Activated T-helper 2 cell treated with anti-CD3 and anti-CD28 coated beads, Interferon-gamma antibody, Interleukin-2, Interleukin-4, amounts not matched to agents 10 μg/mL and 5 μg/mL and 100 μg/mL, durations not matched to agents 14 hours and 24 hours and 36 hours (primary cell): ENCODE results near the gene PPP1R14B. TPM values are rescaled to one million over a fixed set of nuclear protein-coding genes. Genes with fewer than 3 reads are reported as not detected.
"Not testable (repeated sequence)": the region's sequence is repeated elsewhere in the genome, so short reads cannot be mapped to it uniquely, and the experiment has no call there.

Experiments
- DNase-seq: peaks from one replicate; pipeline ENCODE4 v3.0.0; 2021; ENCODE audit warnings: low spot score
- H3K27ac Mint-ChIP-seq: one replicate; pipeline ENCODE4 v1.8.0; 2021; ENCODE audit warnings: mixed read lengths
- H3K27me3 Mint-ChIP-seq: one replicate; pipeline ENCODE4 v1.8.0; 2021; ENCODE audit warnings: low read depth, mixed read lengths
- H3K36me3 Mint-ChIP-seq: one replicate; pipeline ENCODE4 v1.8.0; 2021; ENCODE audit warnings: low read depth, mixed read lengths
- H3K4me1 Mint-ChIP-seq: one replicate; pipeline ENCODE4 v1.8.0; 2021; ENCODE audit warnings: low read depth, mixed read lengths
- H3K4me3 Mint-ChIP-seq: one replicate; pipeline ENCODE4 v1.8.0; 2021; ENCODE audit warnings: low read depth, mild to moderate bottlenecking, moderate library complexity, mixed read lengths
- H3K9me3 Mint-ChIP-seq: one replicate; pipeline ENCODE4 v1.8.0; 2021; ENCODE audit warnings: mixed read lengths
- intact Hi-C: fragments of 100-400 bp; cut with micrococcal nuclease; formaldehyde crosslinking; loops from one replicate; pipeline ENCODE4 v1.15.1; 2023
- total RNA-seq: library from RNA; stranded (reverse); gene quantifications from 2 replicates; pipeline ENCODE4 v1.2.3, GENCODE V29; 2022

PPP1R14B gene
- total RNA-seq, 1 donor from 2014 or later, result 273 TPM

- intact Hi-C loops, result loop anchor here (1.0 to 2.0 kb wide), 2 partner anchors 18 to 54 kb away; partner anchors contain the start of gene ESRRA
- H3K27me3 Mint-ChIP-seq, result no peaks in the 10 kb centered on the region
Observed at GRCh38 chr11:64251016-64251752, 4.4 kb upstream of the PPP1R14B start, which contains the start of gene PLCB3. Gene PLCB3, plus strand, starts transcription at chr11:64251530. Its CDS starts 120 bp downstream, at chr11:64251650.

DNA sequence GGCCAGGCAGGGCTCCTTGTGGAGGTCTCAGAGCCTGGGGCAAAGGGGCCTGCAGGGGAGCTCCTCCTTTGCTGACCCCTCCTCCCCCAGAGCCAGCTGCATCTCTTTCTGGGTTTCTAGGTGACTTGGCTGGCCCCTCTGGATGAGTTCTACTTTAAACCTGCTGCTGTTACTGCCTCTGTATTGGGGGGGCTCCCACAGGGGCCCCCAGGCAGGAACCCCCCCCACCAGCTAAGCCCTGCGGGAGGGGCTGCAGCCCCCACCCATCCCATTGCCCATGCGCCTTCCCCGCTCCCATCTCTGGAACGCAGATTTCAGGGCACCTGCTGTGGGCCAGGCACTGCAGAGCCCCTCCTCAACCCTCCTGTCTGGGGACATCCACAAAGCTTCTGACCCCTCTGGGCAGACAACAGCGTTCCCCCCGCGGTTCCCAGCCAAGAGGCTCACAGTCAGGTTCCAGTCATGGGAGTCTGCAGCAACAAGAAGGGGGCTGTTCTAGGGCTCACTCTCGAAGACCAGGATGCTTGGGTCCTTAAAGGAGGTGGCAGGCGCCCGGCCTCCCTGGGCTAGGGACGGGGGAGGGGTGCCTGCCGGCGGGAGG lies 3.8 kb upstream of the PPP1R14B start:
- intact Hi-C loops, result loop anchor here (1.0 to 2.0 kb wide), 2 partner anchors 19 to 54 kb away; partner anchors contain the start of gene ESRRA
- Mint-ChIP-seq H3K9me3 (no peaks in the 10 kb centered on the region), H3K36me3 (peaks cover 4% of the 10 kb centered on the region), H3K4me3 (peak overlapping the region; percentile 81), H3K4me1 (peaks cover 21% of the 10 kb centered on the region), H3K27ac (no peak overlapping the region), H3K27me3 (no peaks in the 10 kb centered on the region)
- DNase-seq, result no peak

More at GRCh38 chr11:64251016-64251752, 4.4 kb upstream of the PPP1R14B start, which contains the start of gene PLCB3:
- peak; percentile 49 for DNase-seq
- H3K36me3 Mint-ChIP-seq, result no peaks in the 10 kb centered on the region
- no peaks in the 10 kb centered on the region for H3K9me3 Mint-ChIP-seq
- peak within 1 kb of the TSS; percentile 63 for H3K27ac Mint-ChIP-seq
- peak within 1 kb of the TSS; percentile 93 for H3K4me3 Mint-ChIP-seq
- peaks cover 21% of the 10 kb centered on the region for H3K4me1 Mint-ChIP-seq

GRCh38 chr11:64249563-64250414 lies 3.0 kb upstream of the PPP1R14B start:
- no peak for DNase-seq
- no peaks in the 10 kb centered on the region for H3K9me3 Mint-ChIP-seq
- peak overlapping the region; percentile 54 for H3K4me3 Mint-ChIP-seq
- H3K27me3 Mint-ChIP-seq, result no peaks in the 10 kb centered on the region
- peaks cover 23% of the 10 kb centered on the region for H3K4me1 Mint-ChIP-seq
- peaks cover 4% of the 10 kb centered on the region for H3K36me3 Mint-ChIP-seq
- intact Hi-C loops, result loop anchor here (2.0 kb wide), 1 partner anchor 55 kb away; the partner anchor contains the start of gene ESRRA
- H3K27ac Mint-ChIP-seq, result peak overlapping the region; percentile 35

DNA sequence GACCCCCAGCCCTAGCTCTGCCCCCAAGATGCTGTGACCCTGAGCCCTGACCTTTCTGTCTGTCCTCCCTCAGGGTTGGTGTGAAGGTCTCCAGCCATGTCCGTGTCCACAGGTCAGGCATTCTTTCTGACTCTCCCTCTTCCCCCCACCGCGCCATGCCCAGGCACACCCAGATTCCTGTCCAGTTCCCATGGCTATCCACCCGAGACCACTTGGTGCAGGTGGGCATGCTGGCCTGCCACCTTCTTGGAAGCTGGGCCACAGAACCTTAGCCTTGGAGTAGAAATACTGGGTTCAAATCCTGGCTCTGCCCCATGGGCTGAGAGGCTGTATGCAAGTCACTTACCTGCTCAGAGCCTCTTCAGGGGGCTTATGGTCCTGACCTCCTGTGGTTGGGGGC lies 2.3 kb upstream of the PPP1R14B start:
- no peak overlapping the region for H3K27ac Mint-ChIP-seq
- intact Hi-C loops, result no loop called here
- H3K9me3 Mint-ChIP-seq, result no peaks in the 10 kb centered on the region
- H3K4me1 Mint-ChIP-seq, result peaks cover 23% of the 10 kb centered on the region
- peaks cover 7% of the 10 kb centered on the region for H3K36me3 Mint-ChIP-seq
- no peak for DNase-seq
- H3K27me3 Mint-ChIP-seq, result no peaks in the 10 kb centered on the region
- no peak overlapping the region for H3K4me3 Mint-ChIP-seq

GRCh38 chr11:64248578-64248977 lies 1.8 kb upstream of the PPP1R14B start:
- H3K27ac Mint-ChIP-seq, result no peak overlapping the region
- intact Hi-C loops, result no loop called here
- no peaks in the 10 kb centered on the region for H3K9me3 Mint-ChIP-seq
- H3K4me3 Mint-ChIP-seq, result no peak overlapping the region
- peaks cover 11% of the 10 kb centered on the region for H3K36me3 Mint-ChIP-seq
- H3K4me1 Mint-ChIP-seq, result peaks cover 24% of the 10 kb centered on the region
- H3K27me3 Mint-ChIP-seq, result no peaks in the 10 kb centered on the region
- no peak for DNase-seq

GRCh38 chr11:64247729-64248531 lies 1.2 kb upstream of the PPP1R14B start:
- Mint-ChIP-seq H3K4me1 (peaks cover 27% of the 10 kb centered on the region), H3K27ac (peak overlapping the region; percentile 70), H3K27me3 (no peaks in the 10 kb centered on the region), H3K4me3 (peak overlapping the region; percentile 70), H3K36me3 (peaks cover 18% of the 10 kb centered on the region), H3K9me3 (no peaks in the 10 kb centered on the region)
- intact Hi-C loops, result no loop called here
- no peak for DNase-seq

GRCh38 chr11:64246621-64246870 lies 197 bp downstream of the PPP1R14B start:
- Mint-ChIP-seq H3K36me3 (peaks cover 19% of the 10 kb centered on the region), H3K27ac (peak overlapping the region; percentile 70), H3K4me3 (peak overlapping the region; percentile 81), H3K4me1 (peaks cover 25% of the 10 kb centered on the region)
- intact Hi-C loops, result loop anchor here (1.0 kb wide), 1 partner anchor 62 kb away; no protein-coding TSS in a partner anchor
- not testable (repeated sequence) for H3K9me3 Mint-ChIP-seq, DNase-seq, H3K27me3 Mint-ChIP-seq

GRCh38 chr11:64245797-64246620 lies 734 bp downstream of the PPP1R14B start:
- peaks cover 21% of the 10 kb centered on the region for H3K36me3 Mint-ChIP-seq
- peak; percentile 33 for DNase-seq
- H3K4me3 Mint-ChIP-seq, result peak overlapping the region; percentile 91
- H3K27ac Mint-ChIP-seq, result peak overlapping the region; percentile 88
- no peaks in the 10 kb centered on the region for H3K27me3 Mint-ChIP-seq
- peaks cover 25% of the 10 kb centered on the region for H3K4me1 Mint-ChIP-seq
- intact Hi-C loops, result loop anchor here (1.0 kb wide), 1 partner anchor 62 kb away; no protein-coding TSS in a partner anchor
- no peaks in the 10 kb centered on the region for H3K9me3 Mint-ChIP-seq

GRCh38 chr11:64245401-64245796 lies 1.3 kb downstream of the PPP1R14B start:
- intact Hi-C loops, result no loop called here
- Mint-ChIP-seq H3K27me3 (no peaks in the 10 kb centered on the region), H3K36me3 (peaks cover 24% of the 10 kb centered on the region), H3K9me3 (no peaks in the 10 kb centered on the region), H3K27ac (peak overlapping the region; percentile 88), H3K4me3 (peak overlapping the region; percentile 91), H3K4me1 (peaks cover 25% of the 10 kb centered on the region)
- no peak for DNase-seq

GRCh38 chr11:64244966-64245365 lies 1.8 kb downstream of the PPP1R14B start:
- no peak overlapping the region for H3K27ac Mint-ChIP-seq
- peaks cover 26% of the 10 kb centered on the region for H3K4me1 Mint-ChIP-seq
- no peaks in the 10 kb centered on the region for H3K27me3 Mint-ChIP-seq
- peaks cover 27% of the 10 kb centered on the region for H3K36me3 Mint-ChIP-seq
- H3K9me3 Mint-ChIP-seq, result no peaks in the 10 kb centered on the region
- intact Hi-C loops, result no loop called here
- no peak for DNase-seq
- peak overlapping the region; percentile 91 for H3K4me3 Mint-ChIP-seq

DNA sequence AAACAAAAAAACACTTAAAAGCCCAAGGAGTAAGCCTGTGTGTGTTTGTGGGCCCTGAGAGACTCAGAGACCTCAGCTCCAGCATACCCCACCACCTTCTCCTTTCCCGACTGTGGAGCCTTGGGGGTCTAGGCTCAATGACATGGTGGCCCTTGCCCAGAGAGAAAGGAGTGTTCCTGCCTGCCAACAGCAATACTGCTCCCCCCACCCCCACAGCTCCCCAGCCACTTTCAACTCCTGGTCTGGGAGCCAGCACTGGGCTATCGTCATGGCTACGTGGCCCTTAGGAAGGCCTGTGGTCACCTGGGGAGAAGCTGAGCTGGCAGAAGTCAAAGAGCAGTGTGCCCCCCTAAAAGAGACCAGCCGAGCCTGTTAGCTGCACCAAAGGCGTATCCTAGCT lies 2.6 kb downstream of the PPP1R14B start:
- Mint-ChIP-seq H3K4me3 (peak overlapping the region; percentile 56), H3K36me3 (peaks cover 27% of the 10 kb centered on the region), H3K9me3 (no peaks in the 10 kb centered on the region), H3K27me3 (no peaks in the 10 kb centered on the region), H3K27ac (peak overlapping the region; percentile 17), H3K4me1 (peaks cover 28% of the 10 kb centered on the region)
- DNase-seq, result no peak
- intact Hi-C loops, result no loop called here
